Keratinocyte (primary cell): ENCODE data around the gene DSCAM. TPM values are rescaled to one million over a fixed set of nuclear protein-coding genes. Genes with fewer than 3 reads are reported as not detected.

ENCODE experiments used
- DNase-seq: peaks from one replicate; pipeline ENCODE4 v3.0.0-alpha.2; 2011; ENCODE audit warnings: low read depth, missing footprints, low spot score
- FAIRE-seq: peaks from 2 replicates; lab custom pipeline; 2011; peaks lifted over from hg19 to GRCh38; lab: Jason Lieb, UNC
- H2AFZ ChIP-seq: 2 replicates; pipeline ENCODE4 v1.6.0; 2012; ENCODE audit warnings: low read length, control low read depth, inconsistent platforms; ENCODE audit not compliant: control insufficient read depth
- H3K27ac ChIP-seq: 2 replicates; pipeline ENCODE4 v1.5.1; 2011; ENCODE audit warnings: low read length; ENCODE audit not compliant: control insufficient read depth, insufficient read depth
- H3K27me3 ChIP-seq: 3 replicates; pipeline ENCODE4 v1.6.0; 2011; ENCODE audit warnings: low read length; ENCODE audit not compliant: control insufficient read depth, insufficient read depth; ENCODE audit errors: extremely low read depth
- H3K36me3 ChIP-seq, 2 experiments: 2 replicates in 1 of 2; 3 replicates in 1 of 2; pipeline ENCODE4 v1.5.1; 2011; ENCODE audit warnings: low read length in 2 of 2, mild to moderate bottlenecking in 1 of 2; ENCODE audit not compliant: control insufficient read depth in 2 of 2, insufficient read depth in 2 of 2; ENCODE audit errors: extremely low read depth in 1 of 2
- H3K4me1 ChIP-seq: 3 replicates; pipeline ENCODE4 v1.5.1; 2011; ENCODE audit warnings: low read length; ENCODE audit not compliant: control insufficient read depth, insufficient read depth; ENCODE audit errors: extremely low read depth
- H3K4me2 ChIP-seq: 3 replicates; pipeline ENCODE4 v1.6.0; 2011; ENCODE audit warnings: low read depth, low read length; ENCODE audit not compliant: control insufficient read depth, insufficient read depth; ENCODE audit errors: extremely low read depth
- H3K4me3 ChIP-seq, 3 experiments: fragments of 200-600 bp in 1 of 3; sonication (generic) in 1 of 3; 2 replicates in 2 of 3; 3 replicates in 1 of 3; pipeline ENCODE4 v1.5.1; 2011 to 2016; ENCODE audit warnings: low read length in 3 of 3, mild to moderate bottlenecking in 3 of 3, control low read depth in 2 of 3, inconsistent platforms in 1 of 3, low read depth in 1 of 3, mixed read lengths in 1 of 3, mixed run types in 1 of 3, moderate library complexity in 1 of 3; ENCODE audit not compliant: control insufficient read depth in 2 of 3, insufficient read depth in 2 of 3; ENCODE audit errors: extremely low read depth in 1 of 3
- H3K79me2 ChIP-seq: 2 replicates; pipeline ENCODE4 v1.6.0; 2012; ENCODE audit warnings: low read length; ENCODE audit not compliant: control insufficient read depth, insufficient read depth
- H3K9ac ChIP-seq: 3 replicates; pipeline ENCODE4 v1.6.0; 2011; ENCODE audit warnings: low read length; ENCODE audit not compliant: control insufficient read depth, insufficient read depth; ENCODE audit errors: extremely low read depth
- H3K9me1 ChIP-seq: 3 replicates; pipeline ENCODE4 v1.6.0; 2011; ENCODE audit warnings: low read length; ENCODE audit not compliant: control insufficient read depth, insufficient read depth; ENCODE audit errors: extremely low read depth
- H3K9me3 ChIP-seq: 2 replicates; pipeline ENCODE4 v1.5.1; 2012; ENCODE audit warnings: low read depth, low read length; ENCODE audit not compliant: control insufficient read depth
- H4K20me1 ChIP-seq: 3 replicates; pipeline ENCODE4 v1.6.0; 2011; ENCODE audit warnings: low read length; ENCODE audit not compliant: control insufficient read depth, insufficient read depth; ENCODE audit errors: extremely low read depth
- CTCF ChIP-seq, 3 experiments: IDR thresholded peaks in 1 of 3; conservative IDR thresholded peaks in 1 of 3; optimal IDR thresholded peaks in 1 of 3; 2 replicates in 2 of 3; 3 replicates in 1 of 3; pipeline versions ENCODE3 to v1.5.1; 2011; ENCODE audit warnings: low read length in 3 of 3, mild to moderate bottlenecking in 3 of 3, moderate library complexity in 2 of 3, control low read depth in 1 of 3, inconsistent platforms in 1 of 3; ENCODE audit not compliant: insufficient read depth in 2 of 3; ENCODE audit errors: extremely low read depth in 1 of 3
- EZH2 ChIP-seq: IDR thresholded peaks from one replicate; pipeline ENCODE4 v1.6.1; 2012; ENCODE audit warnings: inconsistent platforms, mild to moderate bottlenecking, low read length, moderate library complexity
- dilution Hi-C: fragments of 300-500 bp; cut with MboI; formaldehyde crosslinking; loops from one replicate; pipeline ENCODE4 v1.7.0; 2020; ENCODE audit warnings: low sequenced_read_pairs; ENCODE audit not compliant: extremely low pct_ligation_motif_present
- polyA plus RNA-seq, 5 experiments: library from polyadenylated mRNA; depleted of rRNA in 3 of 5; stranded (reverse) in 3 of 5; stranded (forward) in 1 of 5; unstranded in 1 of 5; fragments of >200 nt; gene quantifications; 1 replicate in 1 of 5; 2 replicates in 3 of 5; 3 replicates in 1 of 5; pipeline versions ENCODE4 v1.2.1 to v1.2.3, GENCODE V29; 2011 to 2012; ENCODE audit warnings: missing spikeins in 2 of 5, low read depth in 1 of 5, low replicate concordance in 1 of 5

Gene DSCAM
- polyA plus RNA-seq, 1 donor (not counting 4 experiments of a cell fraction or from before 2014, with no cell fraction given) = 2.1 TPM

GRCh38 chr21:39971956-39972355, 875.0 kb downstream of the DSCAM start:
- H3K4me3 ChIP-seq = no peak overlapping the region
- no peak overlapping the region for H3K9ac ChIP-seq
- H3K4me2 ChIP-seq = no peak overlapping the region
- no peaks in the 10 kb centered on the region for H3K4me1 ChIP-seq
- H3K27me3 ChIP-seq = no peaks in the 10 kb centered on the region
- no peak for DNase-seq
- no peaks in the 10 kb centered on the region for H3K79me2 ChIP-seq
- no peaks in the 10 kb centered on the region for H4K20me1 ChIP-seq
- no peak overlapping the region for H2AFZ ChIP-seq
- no peak for TF ChIP-seq CTCF (optimal IDR thresholded peaks at IDR 0.05 in 1 of 3, IDR thresholded peaks at IDR 0.05 in 1 of 3, conservative IDR thresholded peaks at IDR 0.05 in 1 of 3; ENCODE audit: extremely low read depth in 1 of 3, insufficient read depth in 2 of 3, low read length in 3 of 3)
- TF ChIP-seq EZH2 = no peak
- peaks cover 3% of the 10 kb centered on the region for H3K9me3 ChIP-seq
- no peak overlapping the region for H3K27ac ChIP-seq
- dilution Hi-C loops = no loop called here
- FAIRE-seq = no peak
- no peaks in the 10 kb centered on the region for H3K36me3 ChIP-seq
- H3K9me1 ChIP-seq = no peaks in the 10 kb centered on the region

GRCh38 chr21:39969691-39970364, 877.1 kb downstream of the DSCAM start:
- no peak overlapping the region for H3K4me2 ChIP-seq
- dilution Hi-C loops = no loop called here

More at GRCh38 chr21:39969691-39970364, 877.1 kb downstream of the DSCAM start:
- Histone ChIP-seq H4K20me1 (no peaks in the 10 kb centered on the region), H2AFZ (no peak overlapping the region), H3K9ac (no peak overlapping the region), H3K27me3 (no peaks in the 10 kb centered on the region), H3K4me1 (no peaks in the 10 kb centered on the region), H3K9me3 (peaks cover 3% of the 10 kb centered on the region), H3K79me2 (no peaks in the 10 kb centered on the region), H3K27ac (no peak overlapping the region), H3K9me1 (no peaks in the 10 kb centered on the region), H3K4me3 (no peak overlapping the region), H3K36me3 (no peaks in the 10 kb centered on the region)
- FAIRE-seq (no peak), DNase-seq (no peak)
- no peak for TF ChIP-seq EZH2
- no peak for TF ChIP-seq CTCF (optimal IDR thresholded peaks at IDR 0.05 in 1 of 3, IDR thresholded peaks at IDR 0.05 in 1 of 3, conservative IDR thresholded peaks at IDR 0.05 in 1 of 3; ENCODE audit: extremely low read depth in 1 of 3, insufficient read depth in 2 of 3, low read length in 3 of 3)
